Pancreas (tissue), 10 donors: ENCODE data around the gene HSPA13. TPM values are rescaled to one million over a fixed set of nuclear protein-coding genes. Genes with fewer than 3 reads are reported as not detected.

Source experiments
- ATAC-seq, 4 donors: fragments of 200-7000 bp; cut with Tn5 transposase; one replicate each; pipeline versions ENCODE4 v1.8.0 to v1.9.1; 2020; ENCODE audit warnings: mild to moderate bottlenecking in 4 of 4, moderate library complexity in 4 of 4
- DNase-seq, 6 donors: peaks; one replicate each; pipeline ENCODE4 v3.0.0-alpha.2; 2020
- FAIRE-seq: peaks from 2 replicates; lab custom pipeline; 2012; peaks lifted over from hg19 to GRCh38; lab: Jason Lieb, UNC
- H3K27ac ChIP-seq, 4 donors: fragments of 200-600 bp; sonication (generic); 1 replicate in 3 of 4; 2 replicates in 1 of 4; pipeline versions ENCODE4 v1.5.0 to v1.8.0; 2020
- H3K27me3 ChIP-seq, 4 donors: fragments of 200-600 bp; one replicate each; pipeline ENCODE4 v1.8.0; 2021
- H3K36me3 ChIP-seq, 3 donors: fragments of 200-600 bp; sonication (generic) in 1 of 3; one replicate each; pipeline versions ENCODE4 v1.5.0 to v1.8.0; 2020 to 2021
- H3K4me1 ChIP-seq, 3 donors: fragments of 200-600 bp; one replicate each; pipeline ENCODE4 v1.8.0; 2021
- H3K4me3 ChIP-seq, 4 donors: fragments of 200-600 bp; sonication (generic) in 2 of 4; one replicate each; pipeline versions ENCODE4 v1.5.0 to v1.8.0; 2020 to 2021
- H3K9me3 ChIP-seq, 4 donors: fragments of 200-600 bp; one replicate each; pipeline ENCODE4 v1.8.0; 2021
- WGBS, 2 donors: extraction: QIAGEN DNeasy Blood & Tissue Kit; methylation state at CpG; one replicate each; pipeline ENCODE4 v1.1.7; 2013; 5-methylcytosine and 5-hydroxymethylcytosine counted together
- intact Hi-C, 3 donors: fragments of 100-400 bp; cut with DNase I; formaldehyde crosslinking; loops; one replicate each; pipeline versions ENCODE4 v1.11.1 to v1.14.2; 2022
- polyA plus RNA-seq, 2 donors: library from polyadenylated mRNA; stranded (reverse); fragments of 200-250 nt; gene quantifications; one replicate each; pipeline ENCODE4 v1.2.3, GENCODE V29; 2013
- total RNA-seq, 6 donors: library from RNA; stranded (reverse); fragmentation: NEBNext Ultra II Directional in 4 of 6; extraction: Animal tissue kit (Norgen Biotek cat#: 25700) in 4 of 6; gene quantifications; one replicate each; pipeline versions ENCODE4 v1.2.1 to v1.2.4, GENCODE V29; 2021 to 2023
- TF ChIP-seq, protein P1 (sequence below), 4 donors: fragments of 200-600 bp; sonication (generic) in 3 of 4; IDR thresholded peaks; one replicate each; pipeline versions ENCODE4 v1.5.0 to v1.8.0; 2021; ENCODE audit warnings: antibody characterized with exemption in 4 of 4
- donor health status: healthy with polysubstance abuse.
- donor health status: DM: no; HTN: no; CAD: no; lungs with moderate emphysema.
- donor health status: DM: no; HTN: no; CAD: no.
- donor health status: control.
- donor health status: control.
- donor health status: Bipolar disorder and iron deficiency.
- donor health status: DM: yes; HTN: yes; CAD: no.
- donor health status: DM: no; HTN: no; CAD: no.
- donor health status: DM: no; HTN: no; CAD: no.
- donor health status: DM: yes; HTN: yes; CAD: no.

HSPA13 gene
- total and polyA plus RNA-seq, 8 donors, result 3.1 to 22.7 (median 13.8) TPM

DNA sequence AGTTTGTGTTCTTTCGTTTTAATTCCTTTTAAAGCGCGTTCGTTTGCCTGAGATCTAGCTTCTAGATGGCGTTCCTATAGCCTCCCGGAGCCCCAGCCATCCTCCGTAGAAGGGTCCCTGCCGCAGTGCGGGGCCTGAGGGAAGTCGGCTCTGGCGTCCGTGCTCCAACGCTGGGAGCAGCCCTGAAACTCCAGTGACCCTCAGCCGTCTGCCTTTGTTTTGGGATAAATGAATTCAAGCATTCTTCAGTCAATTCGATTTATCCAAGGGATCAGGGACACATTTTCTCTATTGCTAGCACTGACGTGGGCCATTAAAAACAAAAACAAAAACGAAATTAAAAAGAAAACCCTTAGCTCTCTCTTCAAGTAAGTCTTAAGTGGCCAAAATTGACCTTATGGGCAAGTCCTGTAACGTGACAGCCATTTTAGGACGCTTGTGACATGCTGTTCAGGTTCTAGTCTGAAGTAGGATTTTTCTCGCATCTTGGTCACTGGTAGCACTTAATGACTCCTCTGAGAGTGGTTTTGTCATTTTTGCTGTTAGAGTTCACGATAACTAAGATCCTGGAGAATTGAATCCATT, 742 bp upstream of the HSPA13 start:
- peak overlapping the region; percentile 42 to 73 (median 56) for H3K4me3 ChIP-seq
- no peaks in the 10 kb centered on the region for H3K9me3 ChIP-seq
- TF ChIP-seq, protein P1, sequence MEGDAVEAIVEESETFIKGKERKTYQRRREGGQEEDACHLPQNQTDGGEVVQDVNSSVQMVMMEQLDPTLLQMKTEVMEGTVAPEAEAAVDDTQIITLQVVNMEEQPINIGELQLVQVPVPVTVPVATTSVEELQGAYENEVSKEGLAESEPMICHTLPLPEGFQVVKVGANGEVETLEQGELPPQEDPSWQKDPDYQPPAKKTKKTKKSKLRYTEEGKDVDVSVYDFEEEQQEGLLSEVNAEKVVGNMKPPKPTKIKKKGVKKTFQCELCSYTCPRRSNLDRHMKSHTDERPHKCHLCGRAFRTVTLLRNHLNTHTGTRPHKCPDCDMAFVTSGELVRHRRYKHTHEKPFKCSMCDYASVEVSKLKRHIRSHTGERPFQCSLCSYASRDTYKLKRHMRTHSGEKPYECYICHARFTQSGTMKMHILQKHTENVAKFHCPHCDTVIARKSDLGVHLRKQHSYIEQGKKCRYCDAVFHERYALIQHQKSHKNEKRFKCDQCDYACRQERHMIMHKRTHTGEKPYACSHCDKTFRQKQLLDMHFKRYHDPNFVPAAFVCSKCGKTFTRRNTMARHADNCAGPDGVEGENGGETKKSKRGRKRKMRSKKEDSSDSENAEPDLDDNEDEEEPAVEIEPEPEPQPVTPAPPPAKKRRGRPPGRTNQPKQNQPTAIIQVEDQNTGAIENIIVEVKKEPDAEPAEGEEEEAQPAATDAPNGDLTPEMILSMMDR (IDR thresholded peaks at IDR 0.05), result no peak
- WGBS, 2 donors, result 4% methylated on average over 21 of the region's 21 CpGs
- intact Hi-C loops, result no loop called here
- H3K36me3 ChIP-seq, result no peaks in the 10 kb centered on the region
- peaks cover 3 to 13% (median 12%) of the 10 kb centered on the region in 3 donors for H3K4me1 ChIP-seq
- no peaks in the 10 kb centered on the region for H3K27me3 ChIP-seq
- peak overlapping the region in 3 of 4 donors; percentile 38 to 65 (median 53) for H3K27ac ChIP-seq
- peak; percentile 6 to 50 (median 33) for ATAC-seq
- DNase-seq, result no peak
- FAIRE-seq, result no peak

DNA sequence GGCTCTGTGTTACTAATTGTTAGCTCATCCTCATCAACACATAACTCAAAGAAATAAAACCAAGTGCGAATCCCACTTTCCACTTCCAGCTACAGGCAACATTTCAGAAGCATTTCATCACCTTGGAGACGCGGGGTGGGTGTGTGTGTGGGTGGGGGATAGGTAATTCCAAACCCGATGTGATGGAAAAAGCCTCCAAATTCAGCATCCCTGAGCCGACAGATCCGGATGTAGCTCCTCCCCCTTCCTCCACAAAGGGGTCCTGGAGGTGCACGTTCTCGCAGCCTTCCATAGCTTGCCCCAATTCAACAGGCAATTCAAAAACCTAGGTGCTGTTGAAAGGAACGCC, 486 bp downstream of the HSPA13 start:
- Histone ChIP-seq H3K36me3 (peaks cover 0 to 6% (median 0%) of the 10 kb centered on the region in 3 donors), H3K27me3 (no peaks in the 10 kb centered on the region), H3K4me1 (peaks cover 3 to 13% (median 12%) of the 10 kb centered on the region in 3 donors), H3K9me3 (no peaks in the 10 kb centered on the region), H3K27ac (peak overlapping the region; percentile 57 to 71 (median 63)), H3K4me3 (peak overlapping the region; percentile 56 to 83 (median 76))
- intact Hi-C loops, result no loop called here
- TF ChIP-seq, protein P1 (IDR thresholded peaks at IDR 0.05), result no peak
- WGBS, 2 donors, result 0 to 1% methylated on average over 9 of the region's 9 CpGs
- ATAC-seq (peak in 3 of 4 donors; percentile 1 to 9 (median 4)), FAIRE-seq (no peak), DNase-seq (peak in 4 of 6 donors; percentile 6 to 31 (median 20))

DNA sequence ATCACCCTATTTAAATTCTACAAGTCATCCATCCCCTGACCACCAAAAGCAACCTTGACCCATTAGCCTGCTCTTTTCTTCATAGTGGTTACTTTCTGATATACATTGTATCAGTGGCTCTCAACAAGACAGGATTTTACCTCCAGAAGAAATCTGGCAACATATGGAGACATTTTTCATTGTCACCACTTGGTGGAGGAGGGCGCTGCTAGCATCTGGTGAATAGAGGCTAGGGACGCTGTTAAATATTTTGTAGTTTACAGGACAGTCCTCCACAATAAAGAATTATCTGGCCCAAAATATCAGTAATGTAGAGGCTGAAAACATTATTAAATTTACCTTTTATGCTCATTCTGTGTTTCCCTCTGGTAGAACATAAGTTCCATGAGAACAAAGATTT, 6.1 kb downstream of the HSPA13 start:
- Histone ChIP-seq H3K27ac (no peak overlapping the region), H3K9me3 (no peaks in the 10 kb centered on the region), H3K4me3 (no peak overlapping the region), H3K36me3 (peaks cover 0 to 43% (median 23%) of the 10 kb centered on the region in 3 donors), H3K4me1 (peaks cover 3 to 13% (median 8%) of the 10 kb centered on the region in 3 donors), H3K27me3 (no peaks in the 10 kb centered on the region)
- TF ChIP-seq, protein P1 (IDR thresholded peaks at IDR 0.05), result no peak
- 96 to 99% methylated on average over 2 of the region's 2 CpGs for WGBS, 2 donors
- intact Hi-C loops, result no loop called here
- FAIRE-seq (no peak), DNase-seq (no peak), ATAC-seq (no peak)

DNA sequence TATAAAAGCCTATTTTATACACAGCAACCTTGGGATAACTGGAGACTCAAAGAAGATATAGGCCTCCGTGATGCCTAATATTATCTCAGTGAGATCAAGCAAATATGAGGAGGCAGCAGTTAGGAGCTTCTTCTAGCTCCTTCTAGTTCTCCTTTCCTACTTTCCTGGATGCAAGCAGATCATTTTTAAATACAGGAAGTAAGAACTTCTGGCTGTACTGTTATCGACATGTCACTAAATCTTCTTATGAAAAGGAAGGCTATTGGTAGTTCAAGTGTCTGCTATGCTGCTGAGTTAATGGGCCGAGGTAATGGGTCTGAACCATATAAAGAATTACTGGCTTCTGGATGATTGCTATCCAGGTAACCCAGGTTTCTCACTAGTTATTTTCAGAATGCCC, 15.9 kb downstream of the HSPA13 start:
- H3K4me3 ChIP-seq, result no peak overlapping the region
- FAIRE-seq (no peak), ATAC-seq (no peak), DNase-seq (no peak)
- H3K4me1 ChIP-seq, result no peaks in the 10 kb centered on the region
- TF ChIP-seq, protein P1 (IDR thresholded peaks at IDR 0.05), result no peak
- WGBS, 2 donors, result 78 to 84% methylated on average over 3 of the region's 3 CpGs
- H3K27ac ChIP-seq, result no peak overlapping the region
- H3K9me3 ChIP-seq, result no peaks in the 10 kb centered on the region
- H3K27me3 ChIP-seq, result no peaks in the 10 kb centered on the region
- H3K36me3 ChIP-seq, result no peaks in the 10 kb centered on the region
- intact Hi-C loops, result no loop called here

DNA sequence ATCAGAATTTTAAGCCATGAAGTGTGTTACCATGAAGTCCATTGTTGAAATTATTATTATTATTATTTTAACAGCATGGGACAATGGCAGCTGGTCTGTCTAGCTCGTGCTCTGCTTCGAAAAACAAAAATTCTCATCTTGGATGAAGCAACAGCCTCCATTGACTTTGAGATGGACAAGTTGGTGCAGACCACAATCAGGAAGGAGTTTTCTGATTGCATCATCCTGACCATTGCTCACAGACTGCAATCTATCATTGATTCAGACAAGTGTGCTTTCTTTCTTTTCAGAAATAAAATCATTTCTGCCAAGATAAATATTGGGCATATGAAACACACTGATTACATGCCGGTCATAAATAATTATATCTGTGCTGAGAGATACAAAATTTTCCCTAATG, 21.0 kb downstream of the HSPA13 start:
- TF ChIP-seq, protein P1 (IDR thresholded peaks at IDR 0.05), result no peak
- ATAC-seq (peak in 2 of 4 donors; percentile 36 to 74), DNase-seq (no peak), FAIRE-seq (no peak)
- H3K27ac ChIP-seq, result no peak overlapping the region
- WGBS, 2 donors, result 32 to 48% methylated on average over 3 of the region's 3 CpGs
- no peaks in the 10 kb centered on the region for H3K4me1 ChIP-seq
- H3K27me3 ChIP-seq, result no peaks in the 10 kb centered on the region
- no peaks in the 10 kb centered on the region for H3K9me3 ChIP-seq
- H3K36me3 ChIP-seq, result no peaks in the 10 kb centered on the region
- intact Hi-C loops, result no loop called here
- H3K4me3 ChIP-seq, result no peak overlapping the region
